AG20443 (cell line): ENCODE results near the gene NCOR1.
A peak's percentile ranks its signal among the peaks of the same experiment; 100 is the strongest.
"Not testable (repeated sequence)": the region's sequence is repeated elsewhere in the genome, so short reads cannot be mapped to it uniquely, and the experiment has no call there.

Source experiments
- DNase-seq: peaks from one replicate; pipeline ENCODE4 v3.0.0; 2012; ENCODE audit warnings: low spot score, mixed read lengths

Gene NCOR1

DNA sequence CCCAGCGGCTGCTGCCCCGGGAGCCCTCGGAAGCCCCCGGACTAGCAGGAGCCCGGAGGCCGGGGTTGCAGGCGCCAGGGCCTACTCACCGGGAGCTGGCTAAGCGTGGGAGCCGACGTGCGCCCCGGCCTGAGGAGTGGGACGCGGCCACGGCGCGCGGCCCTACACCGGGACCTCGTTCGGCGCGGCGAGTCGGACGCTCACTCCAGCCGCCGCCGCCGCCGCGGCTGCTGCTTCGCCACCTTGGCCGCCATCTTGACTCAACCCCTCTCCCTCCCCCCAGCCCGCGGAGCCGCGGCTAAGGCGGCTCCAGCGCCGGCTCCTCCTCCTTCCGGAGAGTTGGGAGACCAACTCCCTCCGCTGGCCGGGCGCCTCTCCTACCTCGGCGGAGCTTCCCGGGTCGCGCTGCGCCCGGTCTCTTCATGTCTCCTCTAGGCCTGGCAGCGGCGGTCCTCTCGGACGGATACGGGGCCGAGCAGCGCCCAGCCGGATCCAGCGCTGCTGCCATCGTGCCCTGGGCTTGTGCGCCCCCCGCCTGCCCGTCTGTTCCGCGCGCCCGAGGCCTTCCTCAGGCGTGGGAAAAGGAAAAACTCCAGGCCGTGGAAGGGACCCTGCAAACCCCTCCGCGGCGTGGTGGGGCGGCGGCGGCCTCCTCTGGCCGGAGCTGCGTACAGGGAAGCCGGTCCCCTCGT is at the start of gene NCOR1:
Gene NCOR1, minus strand, starts transcription at position 262 of the 692 bp plus-strand sequence. CDS start 20,965 bp downstream, outside the sequence.
- DNase-seq, result peak; percentile 94

DNA sequence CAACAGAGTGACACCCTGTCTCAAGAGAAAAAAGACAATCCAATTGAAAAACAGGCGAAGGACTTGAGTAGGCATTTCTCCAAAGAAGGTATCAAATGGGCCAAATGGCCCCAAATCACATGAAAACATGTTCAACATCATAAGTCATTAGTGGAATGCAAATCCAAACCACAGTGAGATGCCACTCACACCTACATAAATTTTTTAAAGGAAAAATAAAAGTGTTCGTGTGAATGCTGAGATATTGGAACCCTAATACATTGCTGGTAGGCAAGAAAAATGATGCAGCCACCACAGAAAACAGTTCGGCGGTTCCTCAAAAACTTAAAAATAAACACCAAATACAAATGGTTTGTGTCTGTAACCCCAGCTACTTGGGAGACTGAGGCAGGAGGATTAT is 46.9 kb upstream of the NCOR1 start:
- no peak for DNase-seq

DNA sequence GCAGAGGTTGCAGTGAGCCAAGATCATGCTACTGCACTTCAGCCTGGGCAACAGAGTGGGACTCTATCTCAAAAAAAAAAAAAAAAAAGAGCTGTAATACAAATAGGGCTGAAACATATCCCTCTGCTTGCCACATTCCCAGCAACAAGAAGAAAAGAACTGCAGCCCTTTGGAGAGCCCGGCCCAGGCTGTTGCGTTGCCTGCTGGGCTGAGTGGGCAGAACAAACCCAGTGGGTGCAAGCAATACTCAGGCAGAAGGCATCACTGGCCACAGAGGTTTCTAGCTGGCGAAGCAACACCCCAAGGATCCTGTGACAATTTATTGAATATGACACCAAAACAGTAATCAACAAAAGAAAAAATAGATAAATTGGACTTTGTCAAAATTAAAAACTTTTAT is 45.7 kb upstream of the NCOR1 start:
- DNase-seq, result no peak

DNA sequence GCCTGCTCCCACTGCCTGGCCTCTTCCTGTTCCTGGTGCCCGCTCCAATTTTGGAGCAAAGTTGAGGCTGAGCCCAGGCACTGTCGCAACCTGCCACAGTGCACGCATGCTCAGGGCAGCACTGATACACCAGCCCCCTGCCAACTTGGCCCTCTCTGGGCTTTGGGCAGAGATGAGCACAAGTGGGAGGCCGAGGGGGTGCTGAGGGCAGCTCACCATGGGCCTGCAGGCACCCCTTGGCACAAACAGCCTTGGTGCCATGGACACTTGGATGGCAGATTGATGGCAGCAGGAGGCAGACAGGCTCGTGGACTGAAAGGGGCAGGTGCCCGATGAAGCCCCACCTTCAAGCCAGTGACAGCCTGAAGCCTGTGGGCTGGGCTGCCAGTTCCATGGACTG is 44.6 kb upstream of the NCOR1 start:
- no peak for DNase-seq

DNA sequence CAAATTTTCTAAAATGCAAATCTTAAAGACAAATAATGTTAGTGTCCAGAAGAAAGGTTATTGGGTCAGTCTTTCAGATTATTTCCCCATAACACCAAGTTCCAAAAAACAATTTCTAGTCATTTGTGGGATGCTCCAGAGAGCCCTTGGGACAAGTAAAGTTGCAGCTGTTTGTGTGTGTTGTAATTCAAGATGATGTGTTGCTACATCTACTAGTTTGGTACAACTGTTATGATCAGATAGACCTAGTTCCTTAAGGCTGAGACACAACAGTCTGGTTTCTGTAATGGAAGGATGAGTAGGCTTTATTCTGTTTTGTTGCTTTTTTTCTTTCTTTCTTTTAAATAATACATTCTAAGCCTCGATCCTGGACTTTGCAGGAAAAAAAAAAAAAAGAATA is 43.6 kb upstream of the NCOR1 start:
- DNase-seq, result no peak

DNA sequence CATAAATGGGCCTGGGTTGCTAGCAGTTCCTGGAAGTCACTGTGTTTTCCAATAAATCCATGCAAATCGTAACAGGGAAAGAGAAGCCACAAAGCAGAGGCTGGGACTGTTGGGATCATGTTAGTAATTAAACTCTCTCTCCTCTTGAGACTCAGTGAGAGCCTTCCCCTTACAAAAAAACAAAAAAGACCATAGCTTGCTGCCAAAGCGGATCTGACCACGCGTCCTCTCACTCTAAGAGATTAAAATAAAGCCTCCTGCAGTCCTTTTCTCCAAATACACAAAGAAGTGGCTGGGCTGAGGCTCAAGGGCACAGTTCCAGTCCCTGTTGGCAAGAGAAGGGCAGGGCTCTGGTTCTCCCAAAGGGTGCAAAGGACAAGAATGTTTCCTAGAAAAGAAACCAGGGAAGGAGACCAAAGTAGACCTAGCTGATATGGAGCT is 40.2 kb upstream of the NCOR1 start:
- DNase-seq, result peak; percentile 44

DNA sequence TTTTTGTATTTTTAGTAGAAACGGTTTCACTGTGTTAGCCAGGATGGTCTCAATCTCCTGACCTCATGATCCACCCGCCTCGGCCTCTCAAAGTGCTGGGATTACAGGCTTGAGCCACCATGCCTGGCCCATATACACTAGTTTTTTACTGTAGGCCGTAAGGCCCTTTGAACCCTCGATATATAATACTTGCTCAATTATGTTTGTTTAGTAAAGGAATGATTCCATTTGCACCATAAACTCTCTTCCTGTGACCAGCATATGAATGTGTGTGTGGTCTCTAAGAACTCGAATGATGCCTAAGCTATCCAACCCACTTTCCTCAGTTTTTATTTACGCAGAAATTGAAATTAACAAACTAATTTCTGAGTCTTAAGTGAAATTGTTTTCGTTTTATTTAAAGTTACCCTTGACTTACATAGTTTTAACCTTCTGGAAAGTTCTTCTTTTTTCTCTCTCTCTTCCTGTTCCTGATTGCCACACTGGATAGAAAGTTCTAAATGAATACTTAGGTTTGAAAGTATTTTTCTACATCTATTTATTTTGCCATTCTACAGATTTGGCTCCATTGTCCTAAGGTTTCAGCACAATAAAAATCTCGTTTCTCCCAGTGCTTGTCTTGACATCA is 39.6 kb upstream of the NCOR1 start:
- DNase-seq, result no peak

DNA sequence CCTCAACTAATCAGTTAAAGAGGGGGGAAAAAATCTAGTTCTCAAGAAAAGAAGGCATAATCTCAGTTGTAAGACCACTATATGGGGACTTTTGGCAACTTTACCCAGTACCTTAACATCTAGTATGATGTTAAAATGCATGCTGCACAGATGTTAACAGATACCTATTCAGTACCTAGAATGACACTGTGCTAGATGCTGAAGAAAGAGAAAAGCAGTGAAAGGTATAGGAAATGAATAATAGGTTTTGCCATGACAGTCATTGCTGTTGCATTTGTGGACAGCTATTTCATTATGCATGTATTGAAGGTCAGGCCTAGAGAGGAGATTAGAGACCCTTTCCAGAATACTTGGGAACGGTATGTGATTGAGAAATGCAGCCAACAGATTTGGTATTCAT is 36.2 kb upstream of the NCOR1 start:
- DNase-seq, result no peak

DNA sequence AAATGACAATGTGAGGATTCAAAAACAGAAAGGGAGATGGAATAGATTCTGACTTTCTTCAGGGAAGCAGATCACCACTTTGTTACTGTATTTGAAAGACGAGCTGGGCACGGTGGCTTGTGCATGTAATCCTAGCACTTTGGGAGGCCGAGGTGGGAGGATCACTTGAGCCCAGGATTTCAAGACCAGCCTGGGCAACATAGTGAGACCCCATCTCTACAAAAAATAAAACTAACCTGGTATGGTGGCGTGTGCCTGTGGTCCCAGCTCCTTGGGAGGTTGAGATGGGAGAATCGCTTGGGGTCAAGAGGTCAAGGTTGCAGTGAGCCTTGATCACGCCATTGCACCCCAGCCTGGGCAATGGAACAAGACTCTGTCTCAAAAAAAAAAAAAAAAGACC is 35.7 kb upstream of the NCOR1 start:
- DNase-seq, result no peak

DNA sequence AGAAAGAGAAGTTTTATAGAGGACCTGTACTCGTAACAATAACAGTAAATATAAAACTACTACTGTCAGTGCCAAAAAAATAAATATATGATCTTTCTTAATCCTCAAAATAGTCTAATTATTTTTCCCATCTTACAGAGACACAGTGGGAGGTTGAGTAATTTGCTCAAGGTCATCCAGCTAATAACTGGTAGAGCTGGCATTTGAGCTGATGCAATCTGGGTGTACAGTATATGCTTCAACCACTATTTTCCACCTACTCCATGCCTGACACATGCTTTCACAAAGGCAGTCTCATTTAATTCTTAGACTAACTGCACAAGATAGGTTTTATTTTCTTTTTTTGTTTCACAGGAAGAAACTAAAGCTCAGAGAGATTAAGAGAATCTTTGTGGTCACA is 35.3 kb upstream of the NCOR1 start:
- DNase-seq, result peak; percentile 29

DNA sequence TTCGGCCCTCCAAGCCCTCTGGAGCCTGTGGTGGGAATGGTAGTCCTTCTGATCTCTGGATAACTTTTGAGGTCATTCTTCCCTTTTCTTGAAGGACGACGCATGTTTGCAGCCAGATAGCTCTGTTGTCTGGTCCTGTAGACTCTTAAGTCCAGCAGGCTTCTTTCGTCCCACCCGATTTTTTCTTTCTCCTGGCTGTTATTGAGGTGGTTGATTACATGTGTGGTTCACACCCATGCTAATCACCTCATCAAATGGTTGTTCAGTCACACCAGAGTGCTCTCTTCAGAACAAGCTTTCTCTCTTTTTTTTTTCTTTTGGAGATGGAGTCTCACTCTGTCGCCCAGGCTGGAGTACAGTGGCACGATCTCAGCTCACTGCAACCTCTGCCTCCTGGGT is 32.3 kb upstream of the NCOR1 start:
- no peak for DNase-seq

DNA sequence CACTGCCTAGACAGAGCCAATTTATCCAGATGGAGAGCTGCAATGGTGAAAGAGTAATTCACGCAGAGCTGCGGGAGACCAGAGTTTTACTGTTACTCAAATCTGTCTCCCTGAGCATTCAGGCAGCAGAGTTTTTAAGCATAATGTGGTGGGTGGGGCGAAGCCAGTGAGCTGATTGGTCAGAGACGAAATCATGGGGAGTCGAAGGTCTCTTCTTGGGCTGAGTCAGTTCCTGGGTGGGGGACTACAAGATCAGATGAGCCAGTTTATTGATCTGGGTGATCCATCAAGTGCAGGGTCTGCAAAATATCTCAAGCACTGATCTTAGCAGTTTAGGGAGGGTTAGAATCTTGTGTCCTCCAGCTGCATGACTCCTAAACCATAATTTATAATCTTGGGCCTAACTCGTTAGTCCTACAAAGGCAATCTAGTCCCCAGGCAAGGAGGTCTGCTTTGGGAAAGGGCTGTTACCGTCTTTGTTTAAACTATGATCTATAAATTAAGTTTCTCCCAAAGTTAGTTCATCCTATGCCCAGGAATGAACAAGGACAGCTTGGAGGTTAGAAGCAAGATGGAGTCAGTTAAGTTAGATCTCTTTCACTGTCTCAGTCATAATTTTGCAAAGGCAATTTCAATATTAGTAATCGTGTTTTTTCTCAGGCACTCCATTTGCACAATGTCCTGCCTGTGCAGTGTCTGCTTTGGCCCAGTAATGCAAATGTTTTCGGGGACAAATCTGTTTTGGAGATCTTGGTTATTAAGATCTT is 28.6 kb upstream of the NCOR1 start:
- no peak for DNase-seq

DNA sequence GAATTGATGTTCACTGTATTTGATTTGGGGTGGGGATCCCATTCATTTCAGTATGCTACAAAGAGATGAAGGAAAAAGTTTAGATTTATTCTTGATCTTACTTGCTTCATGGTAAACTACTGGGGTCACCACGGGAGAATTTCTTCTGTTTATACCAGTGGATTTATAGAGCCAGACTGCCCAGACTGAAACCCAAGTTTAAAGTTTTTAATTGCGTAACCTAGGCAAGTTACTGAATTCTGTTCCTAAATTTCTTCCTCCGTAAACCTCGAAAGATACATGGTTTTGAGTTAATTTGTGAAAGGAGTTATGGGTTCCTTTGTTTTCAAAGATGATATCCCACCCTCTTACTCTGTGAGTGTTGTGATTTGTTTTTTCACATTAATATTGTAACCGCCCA is 28.1 kb upstream of the NCOR1 start:
- DNase-seq, result no peak

DNA sequence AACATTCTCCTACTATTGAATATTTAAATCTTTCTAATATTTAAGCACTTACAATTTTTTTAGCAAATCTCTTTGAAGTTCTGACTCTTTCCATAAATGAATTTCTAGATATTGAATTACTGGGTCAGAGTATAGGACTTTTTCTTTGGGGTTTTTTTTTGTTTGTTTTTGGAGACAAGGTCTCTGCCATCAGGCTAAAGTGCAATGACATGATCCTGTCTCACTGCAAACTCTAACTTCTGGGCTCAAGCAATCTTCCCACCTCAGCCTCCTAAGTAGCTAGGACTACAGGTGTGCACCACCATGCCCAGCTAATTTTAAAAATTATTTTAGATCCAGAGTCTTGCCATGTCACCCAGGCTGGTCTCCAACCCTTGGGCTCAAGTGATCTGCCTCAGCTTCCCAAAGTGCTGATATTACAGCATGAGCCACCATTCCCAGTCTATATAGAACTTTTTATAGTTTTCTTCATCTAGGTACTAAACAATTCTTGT is 26.6 kb upstream of the NCOR1 start:
- no peak for DNase-seq

DNA sequence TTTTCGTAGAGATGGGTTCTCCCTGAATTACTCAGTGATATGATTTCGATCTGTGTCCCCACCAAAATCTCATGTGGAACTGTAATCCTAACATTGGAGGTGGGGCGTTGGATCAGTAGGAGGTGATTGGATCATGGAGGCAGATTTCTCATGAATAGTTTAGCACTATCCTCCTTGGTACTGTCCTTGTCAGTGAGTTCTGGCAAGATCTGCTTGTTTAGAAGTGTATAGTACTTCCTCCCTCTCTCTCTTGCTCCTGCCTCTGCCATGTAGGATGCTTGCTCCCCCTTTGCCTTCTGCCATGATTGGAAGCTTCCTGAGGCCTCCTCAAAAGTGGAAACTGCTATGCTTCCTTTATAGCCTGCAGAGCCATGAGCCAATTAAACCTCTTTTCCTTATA is 24.6 kb upstream of the NCOR1 start:
- no peak for DNase-seq

DNA sequence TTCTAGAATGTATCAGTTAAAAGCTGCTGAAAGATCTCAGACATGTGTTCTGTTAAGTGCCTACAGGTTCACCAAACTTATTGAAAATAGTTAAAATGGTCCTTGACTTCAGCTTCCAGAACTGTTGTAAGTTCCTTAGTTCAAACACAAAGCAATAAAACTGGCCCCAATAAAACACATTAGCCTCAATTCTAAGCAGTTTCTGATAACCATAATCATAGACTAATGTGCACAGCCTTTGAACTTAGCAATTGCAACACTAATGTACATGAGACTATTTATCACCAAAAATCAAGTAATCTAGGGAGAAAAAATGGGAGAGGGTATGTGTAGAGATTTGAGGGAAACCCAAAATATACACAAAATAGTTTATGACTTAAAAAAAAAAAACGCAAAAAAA is 17.1 kb upstream of the NCOR1 start:
- no peak for DNase-seq

DNA sequence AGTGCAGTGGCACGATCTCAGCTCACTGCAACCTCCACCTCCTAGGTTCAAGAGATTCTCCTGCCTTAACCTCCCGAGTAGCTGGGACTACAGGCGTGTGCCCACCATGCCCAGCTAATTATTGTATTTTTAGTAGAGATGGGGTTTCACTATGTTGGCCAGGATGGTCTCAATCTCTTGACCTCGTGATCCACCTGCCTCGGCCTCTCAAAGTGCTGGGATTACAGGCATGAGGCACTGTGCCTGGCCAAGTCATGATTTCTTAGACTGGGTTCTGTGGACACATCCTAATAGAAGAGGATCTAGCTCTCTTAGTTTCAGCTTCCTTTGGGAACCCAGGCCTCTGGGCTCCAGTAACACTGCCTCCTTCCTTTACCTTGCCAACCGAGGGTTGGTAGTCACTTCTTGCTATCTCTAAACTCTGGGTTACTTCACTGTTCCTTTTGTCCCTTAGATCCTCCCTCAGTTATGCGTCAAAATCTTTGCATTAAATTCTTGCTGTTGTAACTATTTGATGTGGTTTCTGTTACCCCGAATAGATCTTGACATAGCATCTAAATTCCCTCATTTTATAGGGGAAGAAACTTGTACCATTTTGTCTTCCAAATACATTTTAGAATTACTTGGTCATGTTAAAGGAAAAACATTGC is 14.7 kb upstream of the NCOR1 start:
- DNase-seq, result not testable (repeated sequence)

DNA sequence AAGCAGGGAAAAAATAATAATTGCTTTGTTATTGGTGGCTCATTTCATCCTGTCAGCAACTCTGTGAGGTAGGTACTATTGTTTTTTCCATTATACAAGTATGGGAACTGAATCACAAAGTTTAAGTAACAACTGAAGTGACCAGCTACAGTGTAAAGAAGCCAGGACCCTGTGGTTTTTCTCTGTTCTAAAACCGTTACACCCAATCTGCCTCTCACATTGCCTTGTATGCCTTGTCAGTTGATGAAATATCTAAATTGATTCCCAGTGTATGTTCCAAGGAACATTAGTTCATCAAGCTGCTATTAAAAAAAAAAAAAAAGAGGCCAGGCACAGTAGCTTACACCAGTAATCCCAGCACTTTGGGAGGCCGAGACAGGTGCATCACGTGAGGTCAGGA is 7.1 kb upstream of the NCOR1 start:
- DNase-seq, result no peak

DNA sequence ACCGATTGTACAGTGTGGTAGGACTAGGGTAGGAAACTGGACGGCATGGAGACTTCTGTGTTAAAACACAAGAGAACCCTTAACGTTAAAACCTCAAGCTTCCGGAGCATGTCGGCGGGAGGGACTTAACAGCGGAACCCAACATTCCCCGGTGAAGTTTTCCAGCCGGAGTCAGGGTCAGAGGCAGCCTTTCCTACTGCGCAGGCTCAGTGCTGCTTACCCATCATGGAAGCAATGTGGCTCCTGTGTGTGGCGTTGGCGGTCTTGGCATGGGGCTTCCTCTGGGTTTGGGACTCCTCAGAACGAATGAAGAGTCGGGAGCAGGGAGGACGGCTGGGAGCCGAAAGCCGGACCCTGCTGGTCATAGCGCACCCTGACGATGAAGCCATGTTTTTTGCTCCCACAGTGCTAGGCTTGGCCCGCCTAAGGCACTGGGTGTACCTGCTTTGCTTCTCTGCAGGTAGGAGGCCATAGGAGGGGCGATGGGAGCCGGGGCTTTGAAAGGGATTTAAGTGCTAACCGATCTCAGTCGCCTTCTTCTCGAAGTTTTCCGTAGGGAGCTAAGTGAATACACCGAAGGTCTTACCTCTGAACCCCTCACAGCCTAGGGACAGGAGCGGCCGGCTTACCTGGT is 1.8 kb upstream of the NCOR1 start, which contains the start of gene PIGL:
Gene PIGL, plus strand, starts transcription at position 209 of the 634 bp plus-strand sequence. Its CDS starts 17 bp downstream, at position 226.
- peak; percentile 92 for DNase-seq

DNA sequence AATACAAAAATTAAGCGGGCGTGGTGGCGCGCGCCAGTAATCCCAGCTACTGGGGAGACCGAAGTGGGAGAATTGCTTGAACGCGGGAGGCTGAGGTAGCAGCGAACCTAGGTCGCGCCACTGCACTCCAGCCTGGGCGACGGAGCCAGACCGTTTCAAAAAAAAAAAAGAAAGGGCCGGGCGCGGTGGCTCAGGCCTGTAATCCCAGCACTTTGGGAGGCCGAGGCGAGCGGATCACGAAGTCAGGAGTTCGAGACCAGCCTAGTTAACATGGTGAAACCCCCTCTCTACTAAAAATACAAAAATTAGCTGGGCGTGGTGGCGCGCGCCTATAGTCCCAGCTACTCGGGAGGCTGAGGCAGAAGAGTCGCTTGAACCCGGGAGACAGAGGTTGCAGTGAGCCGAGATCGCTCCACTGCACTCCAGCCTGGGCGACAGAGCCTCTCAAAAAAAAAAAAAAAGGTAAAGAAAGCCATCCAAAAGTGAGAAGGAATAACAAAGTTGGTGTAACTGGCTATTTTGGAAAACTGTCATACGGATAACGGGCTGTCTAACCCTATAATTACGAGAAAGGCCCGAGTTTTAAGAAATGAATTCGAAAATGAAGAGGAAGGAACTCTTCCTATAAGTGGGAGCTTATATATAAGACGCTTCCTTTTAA is 1.1 kb upstream of the NCOR1 start:
- DNase-seq, result not testable (repeated sequence)

DNA sequence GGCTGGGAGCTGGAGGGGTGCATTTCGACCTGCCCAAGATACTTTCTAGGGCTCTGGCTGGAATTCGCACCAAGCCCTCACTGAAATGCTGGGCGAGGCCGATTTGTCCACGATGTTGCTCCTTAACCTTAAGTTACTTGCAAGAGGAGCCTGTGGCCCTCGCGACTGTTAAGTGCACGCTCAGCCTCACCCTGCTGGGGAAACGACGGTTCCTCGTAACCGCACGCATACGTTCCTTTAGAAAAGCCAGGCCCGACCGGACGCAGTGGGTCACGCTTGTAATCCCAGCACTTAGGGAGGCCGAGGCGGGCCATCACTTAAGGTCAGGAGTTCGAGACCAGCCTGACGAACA is 607 bp upstream of the NCOR1 start:
- DNase-seq, result no peak

DNA sequence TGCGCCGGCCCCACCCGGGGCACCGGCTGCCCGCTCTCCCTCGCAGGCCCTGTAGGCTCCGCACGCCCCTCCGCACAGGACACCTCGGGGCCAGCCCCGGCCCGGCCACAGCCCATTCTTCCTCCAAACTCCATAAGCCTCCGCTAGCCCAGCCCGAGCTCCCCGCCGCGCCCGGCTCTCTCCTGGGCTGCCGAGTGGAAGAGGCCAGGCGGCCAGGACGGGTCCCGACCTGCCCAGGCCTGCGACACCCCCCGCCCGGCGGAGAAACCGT is 397 bp downstream of the NCOR1 start:
- peak; percentile 57 for DNase-seq
